ENCODE measurements around the gene ARHGEF38.
A peak's percentile ranks its signal among the peaks of the same experiment; 100 is the strongest.
"Not testable (repeated sequence)": the region's sequence is repeated elsewhere in the genome, so short reads cannot be mapped to it uniquely, and the experiment has no call there.

Gene ARHGEF38

DNA sequence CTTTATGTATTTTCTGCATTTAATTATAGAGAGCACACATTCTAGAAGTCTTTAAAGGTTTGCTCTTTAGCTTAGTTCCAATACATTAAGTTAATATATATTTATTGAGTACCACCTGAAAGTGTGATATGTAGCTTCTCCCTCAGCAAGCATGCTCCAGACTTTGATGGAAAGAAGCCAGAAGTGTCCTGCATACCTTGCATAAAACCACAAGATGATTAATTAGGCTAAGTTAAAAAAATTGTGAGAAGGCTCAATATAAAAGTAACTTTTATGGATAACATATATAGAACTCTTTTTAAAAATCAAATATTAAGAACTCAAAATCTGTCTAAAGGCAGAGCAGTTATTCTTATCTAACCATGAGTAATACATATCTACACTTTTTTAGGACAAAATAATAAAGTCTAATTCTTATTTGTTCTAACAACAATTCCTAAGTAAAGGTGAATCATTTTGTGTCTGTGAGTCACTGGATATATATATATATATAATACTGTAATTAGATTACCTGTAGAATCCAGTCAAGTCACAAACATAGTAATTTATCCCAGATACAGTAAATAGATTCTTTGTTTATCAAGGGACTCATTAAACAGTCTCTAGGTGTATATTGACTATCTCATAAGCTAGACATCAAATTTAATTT, 104.8 kb downstream of the ARHGEF38 start:
- DNase-seq = no peak

DNA sequence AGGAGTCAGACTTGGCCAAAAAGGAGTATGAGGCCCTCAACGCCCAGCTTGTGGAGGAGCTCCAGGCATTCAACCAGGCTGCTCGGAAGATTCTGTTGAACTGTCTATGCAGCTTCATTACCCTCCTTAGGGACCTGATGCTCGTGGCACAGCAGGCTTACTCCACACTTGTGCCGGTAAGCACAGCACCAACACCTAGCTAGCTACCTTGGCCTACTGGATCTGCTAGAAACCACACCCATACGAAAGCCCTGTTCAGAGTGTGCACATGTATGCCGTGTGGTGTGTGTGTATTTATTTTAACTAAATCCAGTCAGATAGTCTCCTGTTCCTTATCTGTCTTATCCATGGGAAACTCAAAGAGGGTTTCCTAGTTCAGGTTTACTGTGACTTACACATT, 106.8 kb downstream of the ARHGEF38 start:
- no peak for DNase-seq

DNA sequence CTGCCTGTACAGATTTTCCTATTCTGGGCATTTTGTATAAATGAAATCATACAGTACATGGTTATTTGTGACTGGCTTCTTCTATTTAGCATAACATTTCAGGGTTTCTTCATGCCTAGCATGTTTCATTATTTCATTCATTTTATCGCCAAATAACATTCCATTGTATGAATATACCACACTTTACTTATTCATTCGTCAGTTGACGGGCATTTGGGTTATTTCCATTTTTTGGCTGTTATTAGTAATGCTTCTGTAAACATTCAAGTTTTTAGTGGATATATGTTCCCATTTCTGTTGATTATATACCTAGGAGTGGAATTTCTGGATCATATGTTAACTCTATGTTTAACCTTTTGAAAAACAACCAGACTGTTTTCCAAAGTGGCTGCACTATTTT, 108.6 kb downstream of the ARHGEF38 start:
- DNase-seq = no peak

DNA sequence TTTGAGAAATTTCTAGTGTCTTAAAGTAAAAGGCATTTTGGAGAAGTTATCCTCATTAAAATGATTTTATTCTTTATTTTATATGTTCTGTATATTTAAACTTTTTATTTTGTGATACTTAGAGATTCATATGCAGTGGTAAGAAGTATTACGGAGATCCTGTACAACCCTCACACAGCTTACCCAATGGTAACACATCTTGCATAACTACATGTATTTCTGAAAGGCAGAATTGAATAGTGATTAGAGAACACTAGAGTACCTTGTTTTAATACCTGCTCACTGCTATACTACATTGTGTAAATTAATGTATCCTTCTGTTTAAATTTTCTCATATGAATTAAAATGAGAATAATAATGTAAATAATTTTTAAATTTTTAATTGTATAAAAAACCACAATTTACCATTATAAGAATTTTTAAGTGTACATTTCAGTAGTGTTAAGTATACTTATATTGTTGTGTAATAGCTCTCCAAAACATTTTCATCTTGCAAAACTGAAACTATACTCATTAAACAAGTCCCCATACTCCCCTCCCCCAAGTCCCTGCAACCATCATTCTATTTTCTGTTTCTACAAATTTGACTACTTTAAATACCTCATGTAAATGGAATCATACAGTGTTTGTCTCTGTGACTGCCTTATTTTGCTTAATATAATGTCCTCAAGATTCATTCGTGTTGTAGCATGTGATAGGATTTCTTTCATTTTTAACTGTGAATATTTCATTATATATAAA, 110.7 kb downstream of the ARHGEF38 start:
- no peak for DNase-seq

DNA sequence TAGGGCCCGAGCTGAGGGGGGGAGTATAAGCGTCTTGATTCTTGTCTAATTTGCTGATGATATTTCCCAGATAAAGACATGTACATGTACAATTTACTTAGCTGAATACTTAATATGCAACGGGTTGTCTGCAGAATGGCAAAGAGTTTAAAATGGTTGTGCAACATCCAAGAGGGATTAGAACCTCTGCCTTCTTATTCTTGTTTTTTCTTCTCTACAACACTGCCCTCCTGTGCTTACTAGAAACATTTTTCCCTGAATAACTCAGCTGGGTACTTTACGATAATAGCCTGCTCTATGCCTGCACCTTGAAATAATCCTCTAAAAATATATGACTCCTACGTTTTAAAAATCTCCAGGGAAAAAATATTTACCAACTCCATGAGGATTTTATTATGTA, 114.3 kb downstream of the ARHGEF38 start:
- DNase-seq = no peak

DNA sequence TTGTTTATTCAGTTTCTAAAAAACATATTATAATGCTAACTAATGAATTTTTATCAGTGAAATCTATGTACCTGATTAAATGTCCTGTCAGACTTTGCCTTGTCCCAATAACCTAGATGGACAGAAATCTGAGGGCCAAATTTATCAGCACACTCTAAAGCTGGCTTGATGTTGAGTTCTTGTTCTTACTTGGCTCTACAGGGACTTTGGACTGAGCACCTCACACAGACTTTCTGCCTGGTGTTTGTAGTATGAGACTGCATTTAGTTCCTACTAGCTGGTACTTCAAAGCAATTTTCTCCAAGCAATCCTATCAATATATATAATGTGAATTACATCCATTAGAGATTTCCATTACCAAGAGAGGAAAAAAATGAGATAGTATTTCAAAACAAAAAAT, 118.3 kb downstream of the ARHGEF38 start:
- DNase-seq = no peak

DNA sequence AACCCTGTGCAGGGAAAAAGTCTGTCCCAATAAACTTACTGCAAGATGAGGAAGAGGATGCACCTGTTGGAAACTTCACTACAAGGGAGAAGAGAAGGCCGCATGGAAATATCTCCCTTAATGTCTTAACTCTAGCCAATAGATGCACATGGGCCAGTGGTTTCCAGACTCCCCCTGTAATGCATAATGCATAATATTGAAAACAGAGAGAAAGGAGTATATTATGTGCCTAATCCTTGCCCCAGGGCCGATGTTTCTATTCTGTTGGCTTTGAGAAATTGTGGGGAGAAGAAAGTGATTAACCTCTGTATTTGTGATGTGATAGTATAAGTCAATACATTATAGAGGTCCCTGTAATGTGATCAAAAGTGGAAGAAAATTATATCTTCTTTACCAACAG, 118.9 kb downstream of the ARHGEF38 start:
- DNase-seq = no peak

DNA sequence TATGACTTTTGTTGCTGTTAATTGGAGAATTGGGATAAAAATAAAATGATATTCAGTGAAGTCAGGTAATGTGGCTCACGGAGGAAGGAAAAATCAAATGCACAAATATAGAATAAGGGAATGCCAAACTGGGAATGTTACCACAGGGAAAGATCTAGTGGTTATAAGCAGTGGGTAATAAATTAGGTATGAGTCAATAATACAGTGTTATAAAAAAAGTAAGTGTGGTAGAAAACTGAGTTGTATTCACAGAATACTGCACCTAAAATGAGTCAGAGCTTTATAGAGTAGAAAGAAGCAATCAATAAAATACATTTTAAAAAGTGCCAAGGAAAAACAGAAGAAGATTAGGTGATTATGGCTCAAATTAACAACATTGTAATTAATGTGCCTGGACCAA, 121.6 kb downstream of the ARHGEF38 start:
- DNase-seq = no peak

DNA sequence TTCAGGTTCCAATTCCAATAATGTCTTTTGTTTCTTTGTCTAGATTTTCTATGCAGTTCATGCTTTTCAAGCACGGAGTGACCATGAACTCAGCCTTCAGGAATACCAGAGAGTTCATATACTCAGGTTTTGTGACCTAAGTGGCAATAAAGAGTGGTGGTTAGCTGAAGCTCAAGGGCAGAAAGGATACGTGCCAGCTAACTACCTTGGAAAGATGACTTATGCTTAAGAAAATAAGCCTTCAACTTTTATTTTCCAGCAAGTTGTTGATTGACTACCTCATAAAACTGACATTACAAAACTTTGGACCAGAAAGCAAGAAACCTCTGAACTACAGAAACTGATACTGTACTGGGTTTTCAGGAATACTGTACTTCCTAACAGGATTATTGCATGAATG, 125.3 kb downstream of the ARHGEF38 start:
- no peak for DNase-seq

DNA sequence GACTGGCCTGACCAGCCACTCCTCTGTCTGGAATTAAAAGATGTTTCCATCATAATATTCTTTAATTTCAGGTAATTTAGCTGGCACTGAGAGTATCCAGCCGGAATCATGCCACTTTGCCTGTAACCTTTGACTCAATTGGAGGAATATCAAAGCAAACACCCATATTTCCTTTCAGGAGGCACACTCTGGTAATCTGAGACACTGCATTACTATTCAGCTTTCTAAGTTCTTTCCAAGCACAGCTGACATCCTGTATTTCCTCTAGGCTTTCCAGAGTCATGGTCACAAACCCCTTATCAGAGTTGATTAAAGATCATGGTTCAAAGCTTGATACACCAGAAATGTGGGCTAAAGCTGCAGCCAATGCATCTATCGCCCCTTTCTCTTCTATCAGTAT, 126.8 kb downstream of the ARHGEF38 start:
- peak; percentile 46 for DNase-seq

DNA sequence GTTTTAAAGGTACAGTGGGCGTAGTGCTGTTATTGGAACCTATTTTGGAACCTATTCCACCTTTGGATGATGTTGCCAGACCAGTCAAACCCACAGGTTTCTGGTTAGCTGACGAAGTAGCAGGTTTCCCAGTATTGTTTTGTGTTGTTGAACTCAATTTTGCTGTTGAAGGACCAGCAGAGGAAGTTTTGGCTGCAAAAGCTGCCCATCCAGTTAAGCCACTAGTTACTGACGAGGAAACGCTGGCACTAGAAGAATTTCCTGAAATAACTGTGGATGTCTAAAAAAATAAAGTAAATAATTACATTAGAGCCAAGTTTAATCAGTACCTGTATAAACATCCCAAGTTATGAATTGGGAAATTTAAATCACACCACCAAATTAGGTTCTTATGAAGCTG, 130.6 kb downstream of the ARHGEF38 start:
- DNase-seq = peak; percentile 61

DNA sequence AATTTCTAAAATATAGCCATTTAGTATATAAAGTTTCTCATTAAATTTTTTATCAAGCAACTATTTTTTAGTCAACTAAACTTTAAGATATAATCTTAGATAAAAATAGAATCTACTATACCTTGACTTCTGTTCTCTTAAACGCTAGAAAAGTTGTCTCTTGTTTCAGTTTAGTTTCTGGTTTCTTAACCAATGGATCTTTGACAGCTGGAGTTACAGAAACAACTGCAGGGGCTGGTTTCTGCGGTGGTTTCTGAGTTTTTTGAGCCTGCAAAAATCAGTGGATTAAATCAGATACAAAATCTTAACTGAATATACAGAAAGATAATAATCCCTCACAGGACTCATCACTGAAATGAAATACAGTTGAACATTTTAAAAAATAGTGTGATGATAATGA, 134.2 kb downstream of the ARHGEF38 start:
- no peak for DNase-seq

DNA sequence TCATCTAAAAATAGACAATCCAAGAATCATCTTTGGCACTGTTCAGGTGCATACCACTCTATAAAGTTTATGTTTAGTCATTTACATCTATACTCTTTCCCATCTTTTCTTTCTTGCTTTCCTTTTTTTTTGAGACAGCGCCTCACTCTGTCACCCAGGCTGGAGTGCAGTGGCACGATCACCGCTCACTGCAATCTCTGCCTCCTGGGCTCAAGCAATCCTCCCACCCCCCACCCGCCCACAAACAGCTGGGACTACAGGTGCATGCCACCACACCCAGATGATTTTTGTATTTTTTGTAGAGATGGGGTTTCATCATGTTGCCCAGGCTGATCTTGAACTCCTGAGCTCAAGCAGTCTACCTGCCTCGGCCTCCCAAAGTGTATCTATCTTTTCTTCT, 142.4 kb downstream of the ARHGEF38 start:
- not testable (repeated sequence) for DNase-seq

DNA sequence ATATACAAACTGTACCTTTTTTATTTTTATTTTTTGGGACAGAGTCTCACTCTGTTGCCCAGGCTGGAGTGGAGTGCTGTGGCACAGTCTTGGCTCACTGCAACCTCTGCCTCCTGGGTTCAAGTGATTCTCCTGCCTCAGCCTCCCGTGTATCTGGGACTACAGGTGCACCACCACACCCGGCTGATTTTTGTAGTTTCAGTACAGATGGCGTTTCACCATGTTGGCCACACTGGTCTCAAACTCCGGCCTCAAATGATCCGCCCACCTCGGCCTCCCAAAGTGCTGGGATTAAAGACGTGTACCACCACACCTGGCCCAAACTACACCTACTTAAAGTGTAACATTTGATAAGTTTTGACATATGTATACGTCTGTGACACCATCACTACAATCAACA, 143.4 kb downstream of the ARHGEF38 start:
- not testable (repeated sequence) for DNase-seq

DNA sequence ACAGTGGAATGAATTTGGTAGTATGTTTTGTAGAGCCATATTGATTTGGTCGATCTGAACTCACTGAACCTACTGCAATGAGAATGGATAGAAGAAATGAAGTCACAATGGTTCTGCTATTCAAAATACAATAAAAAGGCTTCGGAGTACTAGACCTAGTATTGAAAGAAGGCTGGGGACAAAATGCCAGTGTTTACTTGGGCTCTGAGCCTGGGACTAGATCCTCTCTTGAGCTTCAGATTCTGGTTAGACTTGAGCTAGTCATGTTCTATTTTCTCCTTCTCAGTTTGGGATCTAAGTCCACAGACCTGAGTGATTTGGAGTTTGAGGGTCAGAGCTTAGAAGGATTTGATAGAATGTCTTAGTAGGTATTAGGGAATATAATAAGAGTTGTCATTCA, 146.2 kb downstream of the ARHGEF38 start:
- peak; percentile 49 for DNase-seq

DNA sequence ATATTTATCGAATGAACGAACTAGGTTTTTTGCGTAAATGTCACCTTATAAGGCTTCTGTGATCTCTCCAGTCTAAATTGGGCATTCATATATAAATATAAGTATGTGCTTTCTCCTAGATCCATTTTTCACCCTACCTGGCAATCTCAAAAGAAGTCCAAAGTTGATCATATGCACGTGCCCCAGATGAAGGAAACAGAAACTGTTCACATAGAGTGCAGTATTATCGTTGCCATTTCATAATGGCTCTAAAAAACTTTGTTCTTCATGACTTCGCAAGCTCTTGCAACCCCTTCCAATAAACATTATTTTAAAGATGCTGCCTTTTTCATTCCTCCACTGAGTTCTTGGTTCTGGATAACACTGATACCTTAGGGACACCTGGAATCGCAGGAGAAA, 155.4 kb downstream of the ARHGEF38 start:
- DNase-seq = no peak

DNA sequence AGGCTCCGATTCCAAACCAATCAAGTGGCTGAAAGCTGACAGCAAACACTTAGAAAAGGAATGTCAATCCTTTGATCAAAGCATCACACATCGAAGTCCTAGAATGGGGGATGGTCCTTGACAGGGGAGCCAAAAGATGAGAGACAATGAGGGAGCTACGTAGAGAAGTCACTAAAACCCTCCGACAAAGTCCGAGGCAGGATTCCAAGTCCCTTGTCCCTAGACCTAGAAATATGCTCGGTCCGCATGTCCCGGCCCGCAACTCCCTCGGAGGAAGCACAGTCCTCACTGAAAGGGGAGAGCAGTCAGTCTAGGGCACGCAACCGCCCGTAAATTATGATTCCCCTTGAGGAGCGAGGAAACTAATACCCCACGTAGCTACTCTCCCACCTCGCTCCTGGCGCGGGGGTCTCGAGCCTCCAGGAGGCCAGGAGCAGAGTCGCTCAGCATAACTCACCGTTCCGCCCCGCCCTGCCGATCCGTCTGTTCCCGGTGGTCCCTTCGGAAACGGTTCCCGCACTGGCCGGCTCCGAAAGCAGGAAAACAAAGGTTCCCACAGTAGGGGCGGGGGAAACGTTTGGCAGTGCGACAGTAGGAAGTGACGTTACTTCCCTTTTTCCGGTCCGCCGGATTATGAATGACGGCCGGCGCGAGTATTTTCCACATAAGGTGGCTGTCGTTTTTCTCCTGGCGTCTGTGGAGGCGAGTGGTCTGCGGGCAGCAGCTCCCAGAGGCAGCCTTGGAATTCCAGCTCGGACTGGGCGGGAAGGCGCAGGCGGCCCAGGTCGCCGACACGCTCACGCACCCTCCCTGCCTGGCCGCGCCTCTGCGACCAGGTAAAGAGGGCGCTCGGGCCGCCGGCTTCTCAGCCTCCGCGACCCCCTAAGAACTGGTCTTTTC, 156.0 kb downstream of the ARHGEF38 start, which contains the start of the genes GSTCD and INTS12:
Gene GSTCD, plus strand, starts transcription at position 604 of the 900 bp plus-strand sequence. CDS start 8,830 bp downstream, outside the sequence.
Gene INTS12, minus strand, starts transcription at position 509 of the 900 bp plus-strand sequence. CDS start 8,684 bp downstream, outside the sequence.
- DNase-seq = peak; percentile 92

DNA sequence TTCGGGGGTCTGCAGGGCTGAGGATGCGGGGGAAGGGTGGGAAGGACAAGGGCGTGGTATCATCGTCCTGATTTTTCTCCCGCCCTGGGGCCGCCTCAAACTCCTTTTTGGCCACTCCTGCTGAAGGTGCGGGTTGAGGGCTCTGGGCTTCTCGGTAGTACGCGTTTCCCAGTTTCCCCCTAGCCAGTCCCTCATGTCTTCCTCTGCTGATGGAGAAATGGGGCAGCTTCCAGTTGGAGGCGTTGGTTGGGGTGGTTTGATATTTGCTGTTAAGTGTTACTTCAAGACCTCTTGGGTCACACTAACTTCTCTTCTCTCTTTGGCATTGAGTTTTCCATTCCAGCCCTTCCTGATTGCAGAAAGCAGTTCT, 156.6 kb downstream of the ARHGEF38 start:
- no peak for DNase-seq

DNA sequence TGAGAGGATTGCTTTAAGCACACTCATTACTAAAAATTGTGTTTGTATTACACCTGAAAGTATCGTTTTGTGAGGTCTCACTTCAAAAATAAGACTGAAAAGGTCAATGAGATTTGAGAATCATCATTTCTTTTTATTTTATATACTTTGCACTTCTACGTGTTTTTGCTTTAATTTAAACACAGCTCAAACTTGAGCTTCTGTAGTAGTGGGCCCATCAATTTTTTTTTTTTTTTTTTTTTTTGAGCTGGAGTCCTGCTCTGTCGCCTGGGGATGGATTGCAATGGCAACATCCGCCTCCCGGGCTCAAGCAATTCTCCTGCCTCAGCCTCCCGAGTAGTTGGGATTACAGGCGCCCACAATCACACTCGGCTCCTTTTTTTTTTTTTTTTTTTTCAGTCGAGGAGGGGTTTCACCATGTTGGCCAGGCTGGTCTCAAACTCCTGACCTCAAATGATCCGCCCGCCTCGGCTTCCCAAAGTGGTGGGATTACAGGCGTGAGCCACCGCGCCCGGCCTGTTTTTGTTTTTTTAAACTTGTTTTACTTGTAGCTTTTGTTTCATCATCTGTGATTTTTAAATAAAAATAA, 157.7 kb downstream of the ARHGEF38 start:
- no peak for DNase-seq

DNA sequence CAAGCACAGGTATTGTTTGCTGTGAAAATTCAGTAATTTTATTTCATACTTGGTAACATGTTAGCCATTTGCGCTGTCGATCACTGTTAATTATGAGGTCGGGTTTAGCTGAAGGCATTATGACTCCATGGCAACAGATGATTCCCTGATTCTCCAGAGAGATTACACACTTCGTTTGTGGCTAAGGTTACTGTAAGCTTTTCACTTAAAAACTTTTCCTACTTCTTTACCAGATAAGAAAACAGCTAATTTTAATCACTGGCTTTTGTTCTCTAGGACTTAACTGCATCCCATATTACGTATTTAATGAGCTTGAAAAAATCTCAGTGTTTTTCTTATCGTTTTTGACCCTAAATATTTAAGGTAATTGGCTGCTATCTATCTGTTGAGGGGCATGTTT, 158.3 kb downstream of the ARHGEF38 start:
- DNase-seq = no peak

DNA sequence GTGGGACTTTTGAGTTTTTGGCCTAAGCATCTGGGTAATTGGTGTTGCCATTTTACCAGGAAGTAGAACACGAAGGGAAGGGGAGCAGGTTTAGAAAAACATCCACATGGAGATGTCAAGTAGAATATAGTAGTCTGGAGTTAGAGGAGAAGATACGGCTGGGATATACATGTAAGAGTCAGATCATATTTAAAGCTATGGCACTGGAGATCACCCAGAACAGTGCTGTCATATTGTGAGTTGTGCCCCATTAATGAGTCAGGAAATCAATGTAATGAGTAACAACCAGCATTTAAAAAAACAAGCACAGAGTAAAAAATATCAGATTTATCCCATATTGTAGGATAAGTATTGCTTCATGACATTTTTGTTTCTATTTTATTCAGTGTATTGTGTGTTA, 160.3 kb downstream of the ARHGEF38 start:
- no peak for DNase-seq

DNA sequence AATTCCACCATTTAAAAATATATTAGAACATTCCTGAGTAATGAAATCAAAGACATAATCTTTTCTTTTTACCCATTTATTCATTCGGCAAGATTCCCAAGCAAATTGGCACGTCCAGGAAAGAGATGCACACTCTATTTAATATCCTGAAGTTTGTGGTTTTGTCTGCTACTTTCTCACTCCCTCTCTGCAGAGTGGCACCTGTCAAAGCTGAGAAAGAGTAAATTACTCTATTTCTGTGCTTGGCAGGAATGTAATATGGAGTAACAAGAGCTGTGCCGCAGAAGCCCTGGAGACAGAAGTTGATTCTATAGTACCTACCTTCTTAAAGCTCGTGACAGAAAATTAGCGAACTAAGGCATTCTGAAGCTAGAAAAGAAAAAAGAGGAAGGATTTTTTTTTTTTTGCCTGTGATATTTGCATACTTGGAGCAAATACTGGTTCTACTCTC, 161.7 kb downstream of the ARHGEF38 start:
- DNase-seq = no peak

DNA sequence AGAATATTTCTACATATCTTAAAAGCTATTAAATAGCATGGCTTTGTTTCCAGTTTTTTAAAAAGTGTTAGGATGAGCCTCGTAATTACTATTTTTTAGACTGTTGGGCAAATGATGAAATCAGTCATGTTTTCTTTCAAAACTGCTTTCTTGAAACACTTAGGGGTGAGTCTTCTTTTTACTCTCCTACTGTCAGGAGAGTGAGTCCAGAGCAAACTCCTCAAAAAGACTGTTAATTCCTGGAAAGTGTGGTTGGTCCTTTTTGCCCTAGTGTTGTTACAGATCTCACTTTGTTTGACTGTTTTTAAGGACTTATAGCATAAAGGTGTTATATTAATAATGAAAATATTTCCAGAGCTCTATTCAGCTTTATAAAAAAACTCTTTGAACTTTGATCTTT, 162.5 kb downstream of the ARHGEF38 start:
- no peak for DNase-seq

Data from NCI-H2029 (cell line).